ENCODE measurements around the gene CCL28. TPM values are rescaled to one million over a fixed set of nuclear protein-coding genes. Genes with fewer than 3 reads are reported as not detected.
"Not testable (repeated sequence)": the region's sequence is repeated elsewhere in the genome, so short reads cannot be mapped to it uniquely, and the experiment has no call there.

CCL28 gene
- total RNA-seq, 2 donors from 2014 or later: 11.4 to 22.8 TPM

GRCh38 chr5:43420241-43420640 lies 8.1 kb upstream of the CCL28 start:
- H3K27me3 Mint-ChIP-seq: no peaks in the 10 kb centered on the region
- no peaks in the 10 kb centered on the region for H3K36me3 Mint-ChIP-seq (ENCODE audit: low read depth)
- no peaks in the 10 kb centered on the region for H3K4me1 Mint-ChIP-seq
- H3K9me3 Mint-ChIP-seq: no peaks in the 10 kb centered on the region
- H3K27ac Mint-ChIP-seq: no peak overlapping the region
- no peak for ATAC-seq (replicated peaks)
- no peak overlapping the region for H3K4me3 Mint-ChIP-seq

GRCh38 chr5:43418561-43418960 lies 6.4 kb upstream of the CCL28 start:
- no peaks in the 10 kb centered on the region for H3K36me3 Mint-ChIP-seq (ENCODE audit: low read depth)
- H3K27me3 Mint-ChIP-seq: no peaks in the 10 kb centered on the region
- no peaks in the 10 kb centered on the region for H3K9me3 Mint-ChIP-seq
- no peaks in the 10 kb centered on the region for H3K4me1 Mint-ChIP-seq
- H3K4me3 Mint-ChIP-seq: no peak overlapping the region
- ATAC-seq (replicated peaks): no peak
- H3K27ac Mint-ChIP-seq: no peak overlapping the region

GRCh38 chr5:43416803-43417394 lies 4.7 kb upstream of the CCL28 start:
- no peaks in the 10 kb centered on the region for H3K36me3 Mint-ChIP-seq (ENCODE audit: low read depth)
- H3K4me3 Mint-ChIP-seq: no peak overlapping the region
- no peaks in the 10 kb centered on the region for H3K9me3 Mint-ChIP-seq
- H3K27me3 Mint-ChIP-seq: no peaks in the 10 kb centered on the region
- no peak for ATAC-seq (replicated peaks)
- H3K27ac Mint-ChIP-seq: no peak overlapping the region
- no peaks in the 10 kb centered on the region for H3K4me1 Mint-ChIP-seq

DNA sequence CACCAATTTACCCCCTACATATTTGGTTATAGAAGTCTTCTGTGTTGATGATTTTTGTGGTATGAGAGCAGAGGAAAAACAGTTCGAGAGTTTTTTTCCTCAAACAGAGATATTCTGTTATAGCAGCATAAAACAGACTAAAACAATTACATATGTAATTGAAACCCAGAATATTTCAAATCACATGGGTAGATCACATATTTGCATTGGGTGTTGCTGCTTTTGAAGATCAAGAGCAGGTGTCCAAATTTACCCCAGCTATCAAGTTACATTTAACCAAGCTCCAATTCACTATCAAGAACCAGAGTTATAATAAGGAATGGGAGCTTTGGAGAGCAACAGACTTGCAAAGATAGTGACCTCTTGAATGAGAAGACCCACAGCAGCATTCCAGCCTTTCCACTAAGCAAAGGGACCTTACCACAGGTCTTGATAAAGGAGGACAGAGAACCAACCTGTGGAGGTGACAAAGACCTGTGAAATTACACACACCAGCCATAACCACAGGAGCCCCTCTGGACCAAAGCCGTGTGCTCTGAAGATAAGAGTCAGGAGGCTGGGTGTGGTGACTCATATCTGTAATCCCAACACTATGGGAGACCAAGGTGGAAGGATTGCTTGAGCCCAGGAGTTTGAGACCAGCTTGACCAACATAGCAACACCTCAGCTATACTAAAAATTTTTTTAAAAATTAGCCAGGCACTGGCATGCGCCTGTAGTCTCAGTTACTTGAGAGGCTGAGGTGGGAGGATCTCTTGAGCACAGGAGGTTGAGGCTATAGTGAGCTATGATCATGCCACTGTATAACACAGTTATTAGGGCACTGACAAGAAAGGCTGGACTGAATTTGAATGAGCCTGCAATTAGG lies 4.0 kb upstream of the CCL28 start:
- no peak overlapping the region for H3K4me3 Mint-ChIP-seq
- H3K36me3 Mint-ChIP-seq (ENCODE audit: low read depth): no peaks in the 10 kb centered on the region
- H3K27me3 Mint-ChIP-seq: no peaks in the 10 kb centered on the region
- ATAC-seq (replicated peaks): no peak
- H3K4me1 Mint-ChIP-seq: no peaks in the 10 kb centered on the region
- no peak overlapping the region for H3K27ac Mint-ChIP-seq
- no peaks in the 10 kb centered on the region for H3K9me3 Mint-ChIP-seq

GRCh38 chr5:43413966-43414365 lies 1.8 kb upstream of the CCL28 start:
- ATAC-seq (replicated peaks): no peak
- H3K9me3 Mint-ChIP-seq: no peaks in the 10 kb centered on the region

DNA sequence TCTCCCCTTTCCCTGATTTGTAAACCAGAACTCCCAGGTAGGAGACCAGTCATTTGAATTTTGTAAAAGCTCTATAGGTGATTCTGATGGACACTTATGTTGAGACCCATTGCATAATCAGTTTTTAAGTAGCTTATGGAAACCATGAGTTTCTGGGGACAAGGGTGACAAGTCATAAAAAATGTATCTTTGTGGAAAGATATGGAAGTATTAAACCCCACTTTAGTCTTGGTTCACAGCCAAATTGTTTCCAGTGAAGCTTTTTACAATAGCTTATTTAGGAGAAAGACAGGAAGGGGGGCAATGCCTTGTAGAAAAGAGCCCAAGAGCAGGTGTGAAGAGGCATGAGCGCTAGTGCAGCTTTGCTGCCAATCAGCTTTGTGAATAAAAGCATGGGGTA lies 453 bp upstream of the CCL28 start:
- Mint-ChIP-seq H3K9me3 (no peaks in the 10 kb centered on the region), H3K4me3 (no peak overlapping the region), H3K36me3 (ENCODE audit: low read depth) (no peaks in the 10 kb centered on the region), H3K27ac (no peak overlapping the region), H3K27me3 (no peaks in the 10 kb centered on the region), H3K4me1 (no peaks in the 10 kb centered on the region)
- ATAC-seq (replicated peaks): no peak

More at GRCh38 chr5:43413966-43414365, 1.8 kb upstream of the CCL28 start:
- H3K4me3 Mint-ChIP-seq: no peak overlapping the region
- no peaks in the 10 kb centered on the region for H3K27me3 Mint-ChIP-seq
- no peaks in the 10 kb centered on the region for H3K4me1 Mint-ChIP-seq
- no peak overlapping the region for H3K27ac Mint-ChIP-seq
- no peaks in the 10 kb centered on the region for H3K36me3 Mint-ChIP-seq (ENCODE audit: low read depth)

GRCh38 chr5:43411495-43411894 lies 696 bp downstream of the CCL28 start:
- H3K27me3 Mint-ChIP-seq: no peaks in the 10 kb centered on the region
- no peaks in the 10 kb centered on the region for H3K36me3 Mint-ChIP-seq (ENCODE audit: low read depth)
- H3K9me3 Mint-ChIP-seq: no peaks in the 10 kb centered on the region
- no peaks in the 10 kb centered on the region for H3K4me1 Mint-ChIP-seq
- H3K27ac Mint-ChIP-seq: no peak overlapping the region
- H3K4me3 Mint-ChIP-seq: no peak overlapping the region
- no peak for ATAC-seq (replicated peaks)

- no peaks in the 10 kb centered on the region for H3K27me3 Mint-ChIP-seq
- no peak for ATAC-seq (replicated peaks)
- H3K9me3 Mint-ChIP-seq: peaks cover 1% of the 10 kb centered on the region
- H3K27ac Mint-ChIP-seq: no peak overlapping the region
- H3K4me1 Mint-ChIP-seq: no peaks in the 10 kb centered on the region
- no peaks in the 10 kb centered on the region for H3K36me3 Mint-ChIP-seq (ENCODE audit: low read depth)
- H3K4me3 Mint-ChIP-seq: no peak overlapping the region
Observed at GRCh38 chr5:43410414-43410813, 1.8 kb downstream of the CCL28 start.

GRCh38 chr5:43409809-43410271 lies 2.4 kb downstream of the CCL28 start:
- Mint-ChIP-seq H3K36me3 (ENCODE audit: low read depth) (no peaks in the 10 kb centered on the region), H3K27me3 (no peaks in the 10 kb centered on the region), H3K9me3 (peaks cover 7% of the 10 kb centered on the region), H3K4me1 (no peaks in the 10 kb centered on the region), H3K4me3 (no peak overlapping the region), H3K27ac (no peak overlapping the region)
- no peak for ATAC-seq (replicated peaks)

DNA sequence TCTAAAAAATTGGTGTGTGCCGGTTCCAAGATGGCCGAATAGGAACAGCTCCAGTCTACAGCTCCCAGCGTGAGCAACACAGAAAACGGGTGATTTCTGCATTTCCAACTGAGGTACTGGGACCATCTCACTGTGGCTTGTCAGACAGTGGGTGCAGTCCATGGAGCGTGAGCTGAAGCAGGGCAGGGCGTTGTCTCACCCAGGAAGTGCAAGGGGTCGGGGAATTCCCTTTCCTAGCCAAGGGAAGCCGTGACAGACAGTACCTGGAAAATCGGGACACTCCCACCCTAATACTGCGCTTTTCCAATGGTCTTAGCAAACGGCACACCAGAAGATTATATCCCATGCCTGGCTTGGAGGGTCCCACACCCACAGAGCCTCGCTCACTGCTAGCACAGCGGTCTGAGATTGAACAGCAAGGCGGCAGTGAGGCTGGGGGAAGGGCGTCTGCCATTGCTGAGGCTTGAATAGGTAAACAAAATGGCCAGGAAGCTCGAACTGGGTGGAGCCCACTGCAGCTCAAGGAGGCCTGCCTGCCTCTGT lies 9.6 kb downstream of the CCL28 start:
- H3K27me3 Mint-ChIP-seq: not testable (repeated sequence)

DNA sequence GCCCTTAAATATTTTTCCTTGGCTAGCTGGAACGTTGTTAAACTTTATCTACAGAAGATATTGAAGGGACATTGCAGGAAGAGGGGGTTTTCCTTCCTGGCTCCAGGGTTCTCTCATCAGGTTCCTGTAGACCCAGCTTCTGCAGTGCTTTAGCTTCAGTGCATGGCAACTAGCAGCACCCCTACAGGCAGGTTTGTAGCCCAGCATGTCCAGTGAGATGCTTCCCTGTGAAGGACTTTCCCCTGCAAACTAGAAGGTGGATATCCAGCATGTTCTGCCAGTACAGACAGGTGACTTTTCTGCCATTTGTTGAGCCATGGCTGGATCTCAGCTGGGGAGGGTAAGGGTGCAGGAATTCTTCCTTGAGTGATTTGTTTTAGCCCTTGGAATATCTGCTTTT lies 10.4 kb downstream of the CCL28 start:
- H3K36me3 Mint-ChIP-seq (ENCODE audit: low read depth): peaks cover under 1% of the 10 kb centered on the region
- no peak for ATAC-seq (replicated peaks)

More for the DNA sequence above, 9.6 kb downstream of the CCL28 start:
- H3K4me3 Mint-ChIP-seq; H3K4me1 Mint-ChIP-seq; ATAC-seq (replicated peaks); H3K27ac Mint-ChIP-seq; H3K36me3 Mint-ChIP-seq (ENCODE audit: low read depth): not testable (repeated sequence)
- H3K9me3 Mint-ChIP-seq: peaks cover 14% of the 10 kb centered on the region

DNA sequence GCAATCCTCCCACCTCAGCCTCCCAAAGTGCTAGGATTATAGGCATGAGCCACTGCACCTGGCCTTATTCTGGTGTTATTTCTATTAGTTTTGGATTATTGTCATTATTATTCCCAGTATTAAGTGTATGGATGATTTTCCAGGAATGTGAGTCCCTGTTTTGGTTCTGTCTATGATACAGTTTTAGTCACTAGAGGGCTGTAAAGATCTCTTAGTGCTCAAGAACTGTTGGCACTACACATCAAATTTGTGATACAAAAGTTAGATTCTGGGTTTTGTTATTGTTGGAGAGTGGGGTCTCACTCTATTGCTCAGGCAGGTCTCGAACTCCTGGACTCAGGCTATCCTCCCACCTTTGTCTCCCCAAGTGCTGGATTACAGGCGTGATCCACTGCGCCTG lies 12.1 kb downstream of the CCL28 start:
- Mint-ChIP-seq H3K4me1 (peaks cover 6% of the 10 kb centered on the region), H3K9me3 (peaks cover 9% of the 10 kb centered on the region), H3K4me3 (no peak overlapping the region), H3K27me3 (peaks cover 3% of the 10 kb centered on the region), H3K27ac (no peak overlapping the region), H3K36me3 (ENCODE audit: low read depth) (peaks cover 10% of the 10 kb centered on the region)
- ATAC-seq (replicated peaks): no peak

More for the DNA sequence above, 10.4 kb downstream of the CCL28 start:
- Mint-ChIP-seq H3K27me3 (peaks cover 3% of the 10 kb centered on the region), H3K4me3 (no peak overlapping the region), H3K9me3 (peaks cover 14% of the 10 kb centered on the region), H3K4me1 (peaks cover 6% of the 10 kb centered on the region), H3K27ac (no peak overlapping the region)

DNA sequence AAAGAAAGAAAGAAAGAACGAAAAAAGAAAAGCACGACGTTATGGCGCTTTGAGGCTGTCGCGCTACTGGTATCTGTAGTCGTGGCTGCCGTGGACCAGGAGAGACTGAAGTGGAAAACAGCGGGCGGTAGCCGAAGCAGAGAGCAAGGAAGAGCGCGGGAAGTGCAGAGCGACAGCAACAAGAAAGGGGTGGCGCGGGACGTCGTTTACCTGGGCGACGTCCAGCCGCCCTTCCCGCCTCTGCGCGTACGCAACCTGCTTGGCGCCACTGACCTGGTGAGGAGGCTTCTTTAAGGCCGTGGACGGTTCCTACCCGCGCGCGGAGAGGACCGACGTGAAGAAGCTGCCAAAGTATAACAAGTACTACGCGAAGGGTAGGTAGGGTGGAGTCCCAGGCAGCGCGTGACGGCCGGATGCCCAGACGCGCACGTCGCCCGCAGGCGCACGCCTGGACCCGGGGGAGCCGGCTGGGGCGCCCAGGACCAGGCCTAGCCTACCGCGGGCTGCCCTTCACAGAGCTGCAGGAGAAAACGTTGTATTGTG lies 15.4 kb downstream of the CCL28 start:
- ATAC-seq (replicated peaks): peak; percentile 99
- H3K4me3 Mint-ChIP-seq: peak overlapping the region; percentile 99
- no peaks in the 10 kb centered on the region for H3K27me3 Mint-ChIP-seq
- H3K4me1 Mint-ChIP-seq: peaks cover 10% of the 10 kb centered on the region
- no peaks in the 10 kb centered on the region for H3K9me3 Mint-ChIP-seq
- H3K27ac Mint-ChIP-seq: peak overlapping the region; percentile 97
- peaks cover 15% of the 10 kb centered on the region for H3K36me3 Mint-ChIP-seq (ENCODE audit: low read depth)

- no peaks in the 10 kb centered on the region for H3K9me3 Mint-ChIP-seq
- H3K27ac Mint-ChIP-seq: peak overlapping the region; percentile 60
- H3K27me3 Mint-ChIP-seq: no peaks in the 10 kb centered on the region
- ATAC-seq (replicated peaks): no peak
- peaks cover 40% of the 10 kb centered on the region for H3K36me3 Mint-ChIP-seq (ENCODE audit: low read depth)
- no peak overlapping the region for H3K4me3 Mint-ChIP-seq
- H3K4me1 Mint-ChIP-seq: peaks cover 21% of the 10 kb centered on the region
Observed at GRCh38 chr5:43390471-43390870, 21.7 kb downstream of the CCL28 start.
